Measurements from ENCODE around the gene ZBED1.

ZBED1 gene

GRCh38 chrX:2445662-2446623 lies 54.8 kb downstream of the ZBED1 start:
- Histone ChIP-seq H3K4me1 (ENCODE audit: control insufficient read depth in 2 of 2, insufficient read depth in 2 of 2, low read length in 2 of 2) (no peaks in the 10 kb centered on the region), H3K27me3 (ENCODE audit: control insufficient read depth in 2 of 2, insufficient read depth in 2 of 2, low read length in 2 of 2) (no peaks in the 10 kb centered on the region), H3K4me3 (ENCODE audit: low read length in 2 of 2) (no peak overlapping the region), H3K9me3 (ENCODE audit: control insufficient read depth in 2 of 2, low read length in 2 of 2) (no peaks in the 10 kb centered on the region), H3K9ac (ENCODE audit: low read depth in 1 of 2, low read length in 2 of 2) (no peak overlapping the region), H3K36me3 (ENCODE audit: control insufficient read depth in 2 of 2, insufficient read depth in 2 of 2, low read length in 2 of 2) (peaks cover 0 to 3% of the 10 kb centered on the region in 2 donors), H3K27ac (ENCODE audit: low read depth in 2 of 2, low read length in 2 of 2) (no peak overlapping the region)

DNA sequence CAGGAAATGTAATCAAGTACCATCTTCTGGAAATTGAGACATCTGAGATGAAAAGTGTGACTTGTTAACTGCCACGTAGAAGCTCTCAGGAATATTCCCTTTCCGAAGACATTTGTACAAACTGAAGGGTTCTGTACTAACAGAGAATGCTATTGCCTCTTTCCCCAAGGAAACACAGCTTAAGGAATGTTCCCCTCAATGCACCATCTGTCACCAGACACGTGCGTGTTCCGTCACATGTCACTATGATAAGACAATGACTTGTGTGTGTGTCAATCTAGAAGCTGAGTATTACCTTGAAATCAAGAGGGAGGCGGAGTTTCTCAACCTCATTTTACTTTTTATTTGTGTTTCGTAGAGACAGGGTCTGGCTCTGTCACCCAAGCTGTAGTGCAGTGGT lies 58.1 kb downstream of the ZBED1 start:
- Histone ChIP-seq H3K9me3 (ENCODE audit: control insufficient read depth in 2 of 2, low read length in 2 of 2) (no peaks in the 10 kb centered on the region), H3K27me3 (ENCODE audit: control insufficient read depth in 2 of 2, insufficient read depth in 2 of 2, low read length in 2 of 2) (no peaks in the 10 kb centered on the region), H3K4me3 (ENCODE audit: low read length in 2 of 2) (no peak overlapping the region), H3K9ac (ENCODE audit: low read depth in 1 of 2, low read length in 2 of 2) (no peak overlapping the region), H3K36me3 (ENCODE audit: control insufficient read depth in 2 of 2, insufficient read depth in 2 of 2, low read length in 2 of 2) (peaks cover 0 to 10% of the 10 kb centered on the region in 2 donors), H3K4me1 (ENCODE audit: control insufficient read depth in 2 of 2, insufficient read depth in 2 of 2, low read length in 2 of 2) (no peaks in the 10 kb centered on the region), H3K27ac (ENCODE audit: low read depth in 2 of 2, low read length in 2 of 2) (no peak overlapping the region)

- H3K36me3 ChIP-seq (ENCODE audit: control insufficient read depth in 2 of 2, insufficient read depth in 2 of 2, low read length in 2 of 2) = peaks cover 0 to 7% of the 10 kb centered on the region in 2 donors
Measured at GRCh38 chrX:2441466-2441865, 59.3 kb downstream of the ZBED1 start.

DNA sequence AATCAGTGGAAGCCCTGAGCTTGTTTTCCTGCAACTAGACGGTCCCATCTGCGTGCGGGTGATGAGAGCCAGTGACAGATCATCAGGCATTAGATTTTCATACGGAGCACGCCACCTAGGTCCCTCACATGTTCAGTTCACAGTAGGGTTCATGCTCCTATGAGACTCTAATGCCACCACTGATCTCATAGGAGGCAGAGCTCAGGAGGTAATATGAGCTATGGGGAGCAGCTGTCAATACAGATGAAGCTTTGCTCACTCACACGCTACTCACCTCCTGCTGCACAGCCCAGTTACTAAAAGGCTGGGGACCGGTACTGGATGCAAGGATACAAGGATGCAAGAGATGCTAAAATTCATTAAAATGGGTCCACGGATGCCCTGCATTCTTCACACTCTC lies 61.2 kb downstream of the ZBED1 start:
- peaks cover 0 to 7% of the 10 kb centered on the region in 2 donors for H3K36me3 ChIP-seq (ENCODE audit: control insufficient read depth in 2 of 2, insufficient read depth in 2 of 2, low read length in 2 of 2)
- no peak overlapping the region for H3K4me3 ChIP-seq (ENCODE audit: low read length in 2 of 2)
- H3K9ac ChIP-seq (ENCODE audit: low read depth in 1 of 2, low read length in 2 of 2) = no peak overlapping the region
- no peaks in the 10 kb centered on the region for H3K27me3 ChIP-seq (ENCODE audit: control insufficient read depth in 2 of 2, insufficient read depth in 2 of 2, low read length in 2 of 2)
- H3K4me1 ChIP-seq (ENCODE audit: control insufficient read depth in 2 of 2, insufficient read depth in 2 of 2, low read length in 2 of 2) = no peaks in the 10 kb centered on the region
- H3K27ac ChIP-seq (ENCODE audit: low read depth in 2 of 2, low read length in 2 of 2) = no peak overlapping the region
- no peaks in the 10 kb centered on the region for H3K9me3 ChIP-seq (ENCODE audit: control insufficient read depth in 2 of 2, low read length in 2 of 2)

More at GRCh38 chrX:2441466-2441865, 59.3 kb downstream of the ZBED1 start:
- H3K4me1 ChIP-seq (ENCODE audit: control insufficient read depth in 2 of 2, insufficient read depth in 2 of 2, low read length in 2 of 2) = no peaks in the 10 kb centered on the region
- H3K27ac ChIP-seq (ENCODE audit: low read depth in 2 of 2, low read length in 2 of 2) = no peak overlapping the region
- no peaks in the 10 kb centered on the region for H3K9me3 ChIP-seq (ENCODE audit: control insufficient read depth in 2 of 2, low read length in 2 of 2)
- no peak overlapping the region for H3K4me3 ChIP-seq (ENCODE audit: low read length in 2 of 2)
- H3K9ac ChIP-seq (ENCODE audit: low read depth in 1 of 2, low read length in 2 of 2) = no peak overlapping the region
- no peaks in the 10 kb centered on the region for H3K27me3 ChIP-seq (ENCODE audit: control insufficient read depth in 2 of 2, insufficient read depth in 2 of 2, low read length in 2 of 2)
